ENCODE data around the gene SERTAD1.

DNA sequence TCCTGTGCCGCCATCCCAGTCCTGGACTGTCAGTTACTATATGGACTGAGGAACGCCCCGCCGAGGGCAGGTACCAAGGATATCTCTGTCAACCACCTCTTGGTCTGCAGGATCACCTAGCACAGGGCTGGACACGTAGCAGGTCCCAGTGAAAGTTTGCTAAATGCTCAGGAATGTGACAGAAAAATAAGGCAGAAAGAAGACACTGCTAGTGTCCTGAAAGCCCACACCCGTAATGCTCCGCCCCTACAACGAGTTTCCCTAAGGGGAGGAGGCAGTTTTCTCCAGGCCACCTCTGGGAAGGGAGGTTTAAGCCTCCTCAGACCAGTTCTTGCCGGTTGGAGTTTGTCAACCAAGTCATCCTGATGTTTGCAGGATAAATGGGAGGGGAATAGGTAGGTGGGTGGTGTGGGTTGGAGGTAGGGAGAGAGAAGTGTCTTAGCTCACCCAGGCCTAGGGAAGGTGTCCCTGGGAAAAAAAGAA is 20.0 kb upstream of the SERTAD1 start:
- TF ChIP-seq CTCF (IDR thresholded peaks at IDR 0.05; ENCODE audit: control extremely low read depth in 1 of 3, insufficient read depth in 1 of 3, low read depth in 1 of 3, low read length in 3 of 3) (no peak), E2F6 (IDR thresholded peaks at IDR 0.05) (no peak), NRF1 (IDR thresholded peaks at IDR 0.05; ENCODE audit: low read depth, low read length) (no peak)
- TF ChIP-seq, protein P1, sequence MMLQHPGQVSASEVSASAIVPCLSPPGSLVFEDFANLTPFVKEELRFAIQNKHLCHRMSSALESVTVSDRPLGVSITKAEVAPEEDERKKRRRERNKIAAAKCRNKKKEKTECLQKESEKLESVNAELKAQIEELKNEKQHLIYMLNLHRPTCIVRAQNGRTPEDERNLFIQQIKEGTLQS (IDR thresholded peaks at IDR 0.05; ENCODE audit: insufficient read depth, low read depth, low read length), result no peak
